SIG-M5 treated with dmso at 0.1 percent for 504 hours (cell line): ENCODE measurements around the gene NR6A1.

Source experiments
- DNase-seq: peaks from one replicate; lab custom pipeline; 2025; ENCODE audit not compliant: unreplicated experiment; lab: John Stamatoyannopoulos, UW

Gene NR6A1

DNA sequence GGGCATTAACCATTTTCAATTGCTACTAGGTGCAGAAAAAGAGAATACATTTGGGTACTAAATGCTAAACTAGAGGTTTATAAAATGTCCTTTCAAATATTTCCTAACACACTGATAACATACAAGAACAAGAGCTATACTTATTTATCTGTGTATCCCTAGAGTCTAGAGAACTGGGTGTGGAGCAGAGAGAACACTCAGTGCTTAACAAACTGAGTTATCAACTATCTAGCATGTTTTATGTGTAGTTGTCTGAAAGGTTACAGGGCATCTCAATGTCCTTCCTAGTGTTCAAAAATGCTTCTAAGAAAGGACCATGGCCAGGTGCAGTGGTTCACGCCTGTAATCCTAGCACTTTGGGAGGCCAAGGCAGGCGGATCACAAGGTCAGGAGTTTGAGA lies 40.3 kb downstream of the NR6A1 start:
- no peak for DNase-seq

DNA sequence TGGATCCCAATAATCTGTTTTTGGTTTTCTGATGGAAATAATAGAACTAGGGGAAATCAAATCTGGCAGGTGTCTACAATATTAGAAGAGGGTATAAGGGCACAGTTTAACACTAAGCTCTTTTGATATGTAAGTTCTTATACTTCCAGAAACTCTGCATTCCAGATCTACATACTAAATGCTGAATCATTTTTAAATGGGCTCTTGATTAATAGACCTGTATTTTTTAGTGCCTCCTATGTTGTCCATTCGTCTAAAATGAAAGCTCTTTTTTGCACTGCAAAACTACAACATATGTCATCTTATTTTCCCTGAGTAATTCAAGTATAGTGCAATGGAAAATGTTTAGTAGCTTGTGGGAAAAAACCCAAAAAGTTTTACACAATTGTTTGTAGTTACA lies 44.2 kb downstream of the NR6A1 start:
- DNase-seq: no peak

DNA sequence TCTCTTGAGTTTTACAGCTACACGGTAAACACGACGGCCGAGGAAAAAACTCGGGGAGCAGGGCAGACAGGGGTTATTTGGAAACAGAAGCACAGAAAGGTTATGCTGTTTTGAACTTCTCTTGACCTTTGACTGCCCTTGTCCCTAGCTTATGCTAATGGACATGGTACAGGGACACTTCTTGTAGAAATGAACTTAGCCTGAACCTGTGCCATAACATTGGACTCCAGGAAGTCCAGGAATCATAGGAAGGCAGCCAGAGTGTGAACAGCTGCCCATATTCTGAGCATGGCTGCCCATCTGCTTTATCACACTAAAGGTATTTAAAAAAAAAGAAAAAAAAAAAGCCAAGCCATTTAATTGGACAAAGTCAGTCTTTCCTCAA lies 46.1 kb downstream of the NR6A1 start:
- no peak for DNase-seq

GRCh38 chr9:124724415-124725067 lies 46.6 kb downstream of the NR6A1 start:
- no peak for DNase-seq

DNA sequence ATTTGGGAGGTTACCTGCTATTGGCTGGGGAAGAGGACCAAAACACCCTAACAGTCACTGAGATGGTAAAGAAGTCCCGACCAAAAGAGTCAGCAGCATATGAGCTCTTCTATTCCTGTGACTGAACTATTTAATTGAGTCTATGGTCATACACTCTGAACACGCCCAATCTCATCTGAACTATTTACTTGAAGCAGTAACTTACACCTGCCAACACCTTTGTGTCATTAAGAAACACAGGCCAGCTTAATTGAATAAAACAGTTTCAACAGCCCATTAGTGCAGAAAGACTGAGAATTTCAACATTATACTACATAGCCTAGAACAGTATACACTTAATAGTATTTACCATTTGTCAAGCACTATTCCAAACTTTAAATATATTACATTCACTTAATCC lies 47.8 kb downstream of the NR6A1 start:
- no peak for DNase-seq

- DNase-seq: no peak
Measured at GRCh38 chr9:124721109-124721906, 49.8 kb downstream of the NR6A1 start.

- DNase-seq: no peak
Measured at GRCh38 chr9:124720429-124721108, 50.5 kb downstream of the NR6A1 start.

DNA sequence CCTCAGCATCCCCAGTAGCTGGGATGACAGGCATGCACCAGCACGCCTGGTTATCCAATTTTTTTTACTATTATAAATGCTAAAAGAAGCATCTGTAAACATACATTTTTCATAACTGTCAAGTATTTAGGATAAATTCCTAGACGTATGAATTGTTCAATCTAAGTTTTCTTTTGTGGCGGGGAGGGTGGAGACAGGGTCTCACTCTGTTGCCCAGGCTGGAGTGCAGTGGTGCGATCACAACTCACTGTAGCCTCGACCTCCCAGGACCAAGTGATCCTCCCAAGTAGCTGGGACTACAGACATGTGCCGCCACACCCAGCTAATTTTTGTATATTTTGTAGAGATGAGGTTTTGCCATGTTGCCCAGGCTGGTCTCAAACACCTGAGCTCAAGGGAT lies 52.2 kb downstream of the NR6A1 start:
- no peak for DNase-seq

DNA sequence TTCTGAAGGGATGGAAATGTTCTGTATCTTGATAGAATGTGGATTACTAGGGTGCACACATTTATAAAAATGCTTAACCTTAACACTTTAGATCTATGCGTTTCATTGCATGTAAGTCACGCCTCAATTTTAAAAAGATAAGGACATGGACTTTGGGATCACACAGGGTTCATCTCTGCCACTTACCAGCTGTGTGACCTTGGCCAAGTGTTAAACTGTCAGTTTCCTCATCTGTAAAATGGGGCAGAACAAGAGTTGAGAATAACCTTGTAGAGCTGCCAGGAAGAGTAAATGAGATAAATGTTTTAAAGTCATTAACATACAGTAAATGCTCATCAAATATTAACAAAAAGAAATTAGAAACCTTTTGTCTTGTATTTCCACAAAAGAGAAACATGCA lies 53.5 kb downstream of the NR6A1 start:
- no peak for DNase-seq

DNA sequence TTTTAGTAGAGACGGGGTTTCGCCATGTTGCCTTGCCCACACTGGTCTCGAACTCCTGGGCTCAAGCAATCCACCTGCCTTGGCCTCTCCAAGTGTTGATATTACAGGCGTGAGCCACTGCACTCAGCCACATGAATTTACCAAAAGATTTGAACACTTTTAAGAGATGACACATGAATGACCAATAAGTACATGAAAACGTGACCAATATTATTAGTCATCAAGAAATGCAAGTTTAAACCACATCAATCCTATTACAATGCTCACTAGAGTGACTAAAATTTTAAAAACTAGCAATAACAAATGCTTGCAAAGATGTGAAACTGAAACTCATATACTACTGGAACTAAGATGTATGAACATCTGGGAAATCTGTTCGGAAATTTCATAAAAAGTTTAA lies 54.3 kb downstream of the NR6A1 start:
- DNase-seq: no peak

- DNase-seq: no peak
Measured at GRCh38 chr9:124710766-124711165, 60.3 kb downstream of the NR6A1 start.

DNA sequence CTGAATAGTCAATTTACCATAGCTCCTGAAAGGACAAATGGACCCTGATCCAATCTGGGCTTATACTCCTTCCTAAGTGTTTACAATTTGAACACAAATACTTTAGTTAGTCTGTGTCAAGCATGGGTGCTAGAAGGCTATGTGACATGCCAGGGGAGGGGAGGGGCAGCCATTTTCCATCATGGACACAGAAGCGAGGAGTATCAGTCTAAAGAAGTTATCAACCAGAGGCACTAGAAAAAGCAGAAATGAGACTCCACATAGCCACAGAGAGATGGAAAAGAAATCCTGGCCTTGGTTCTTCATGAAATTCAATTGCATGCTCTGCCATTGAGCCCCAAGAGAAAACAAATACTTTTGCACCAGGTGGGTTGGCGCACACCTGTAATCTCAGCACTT lies 61.8 kb downstream of the NR6A1 start:
- no peak for DNase-seq

- no peak for DNase-seq
Measured at GRCh38 chr9:124708633-124709291, 62.3 kb downstream of the NR6A1 start.

DNA sequence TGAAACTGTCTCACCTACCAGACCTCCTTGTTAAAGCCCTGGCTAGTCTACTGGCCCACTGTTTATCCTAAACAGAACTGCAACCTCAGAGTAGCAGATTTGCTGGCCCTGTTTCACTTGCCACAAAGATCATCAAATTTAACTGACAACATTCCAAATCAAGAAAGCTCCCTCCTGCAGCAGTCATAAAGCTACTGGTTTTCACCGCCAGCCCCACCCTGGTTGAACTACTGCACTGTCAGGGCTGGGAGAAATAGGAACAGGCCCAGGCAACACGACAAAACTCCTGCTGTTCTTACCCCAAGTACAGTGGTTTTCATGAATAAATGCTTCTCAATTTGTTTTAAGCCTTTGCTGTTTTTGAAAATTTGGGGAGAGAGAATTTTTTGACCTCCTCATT lies 63.0 kb downstream of the NR6A1 start:
- no peak for DNase-seq

- no peak for DNase-seq
Measured at GRCh38 chr9:124707666-124708065, 63.4 kb downstream of the NR6A1 start.

DNA sequence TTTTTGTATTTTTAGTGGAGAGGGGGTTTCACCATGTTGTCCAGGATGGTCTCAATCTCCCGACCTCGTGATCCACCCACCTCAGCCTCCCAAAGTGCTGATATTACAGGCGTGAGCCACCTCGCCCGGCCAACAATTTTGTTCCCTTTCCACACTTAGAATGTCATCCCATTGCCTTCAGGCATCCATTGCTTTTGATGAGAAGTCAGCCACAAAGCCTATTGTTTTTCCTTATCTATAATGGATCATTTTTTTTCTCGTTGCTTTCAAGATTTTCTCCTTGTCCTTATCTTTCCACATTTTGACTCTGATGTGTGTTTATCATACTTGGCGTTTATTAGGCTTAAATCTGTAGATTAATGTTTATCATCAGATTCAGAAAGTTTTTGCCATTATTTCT lies 64.4 kb downstream of the NR6A1 start:
- no peak for DNase-seq

DNA sequence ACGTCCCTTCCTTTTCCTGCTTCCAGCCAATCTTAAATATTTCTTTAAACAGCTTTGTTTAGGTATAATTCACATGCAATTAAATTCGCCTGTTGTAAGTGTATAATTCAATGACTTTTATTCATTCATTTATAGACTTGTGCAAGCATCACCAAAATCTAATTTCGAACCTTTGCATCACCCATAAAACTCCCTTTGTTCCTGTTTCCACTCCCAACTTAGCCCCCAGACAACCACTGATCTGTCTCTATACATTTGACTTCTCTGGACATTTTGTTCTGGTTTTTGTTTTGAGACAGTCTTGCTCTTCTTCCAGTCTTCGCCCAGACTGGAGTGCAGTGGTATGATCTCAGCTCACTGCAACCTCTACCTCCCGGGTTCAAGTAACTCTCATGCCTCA lies 71.5 kb downstream of the NR6A1 start:
- DNase-seq: no peak

GRCh38 chr9:124698265-124698664 lies 72.8 kb downstream of the NR6A1 start:
- no peak for DNase-seq

GRCh38 chr9:124697326-124698200 lies 73.5 kb downstream of the NR6A1 start:
- DNase-seq: no peak

- no peak for DNase-seq
Measured at GRCh38 chr9:124696101-124696500, 75.0 kb downstream of the NR6A1 start.
